HG03558 (cell line): Measurements from ENCODE around the gene WIF1.

Experiments
- ATAC-seq: cut with Tn5 transposase; IDR thresholded peaks from one replicate; pipeline ENCODE4 v1.9.1; 2021; ENCODE audit warnings: moderate number of reproducible peaks; ENCODE audit not compliant: unreplicated experiment; ENCODE audit errors: extremely low read depth

The WIF1 gene

GRCh38 chr12:65039301-65039700 is 81.8 kb downstream of the WIF1 start:
- ATAC-seq: no peak

GRCh38 chr12:65025136-65025535 is 96.0 kb downstream of the WIF1 start:
- ATAC-seq: no peak

- no peak for ATAC-seq
Measured at GRCh38 chr12:65023485-65023884, 97.6 kb downstream of the WIF1 start.

GRCh38 chr12:65022960-65023359 is 98.1 kb downstream of the WIF1 start:
- ATAC-seq: no peak

- ATAC-seq: no peak
Measured at GRCh38 chr12:65022421-65022820, 98.7 kb downstream of the WIF1 start.

GRCh38 chr12:65019696-65020234 is 101.3 kb downstream of the WIF1 start:
- no peak for ATAC-seq

- ATAC-seq: no peak
Measured at GRCh38 chr12:65016881-65017650, 104.0 kb downstream of the WIF1 start.

GRCh38 chr12:65015850-65016249 is 105.3 kb downstream of the WIF1 start:
- ATAC-seq: no peak

GRCh38 chr12:65014504-65015271 is 106.4 kb downstream of the WIF1 start:
- no peak for ATAC-seq

GRCh38 chr12:65010437-65010836 is 110.7 kb downstream of the WIF1 start:
- ATAC-seq: no peak

GRCh38 chr12:65005716-65006115 is 115.4 kb downstream of the WIF1 start:
- ATAC-seq: no peak

- no peak for ATAC-seq
Measured at GRCh38 chr12:65004270-65004669, 116.8 kb downstream of the WIF1 start.
